ENCODE data around the gene GK. TPM values are rescaled to one million over a fixed set of nuclear protein-coding genes. Genes with fewer than 3 reads are reported as not detected.
"Not testable (repeated sequence)": the region's sequence is repeated elsewhere in the genome, so short reads cannot be mapped to it uniquely, and the experiment has no call there.

The GK gene
- 10 to 100 TPM; 28.7 to 58.9 TPM for total RNA-seq

DNA sequence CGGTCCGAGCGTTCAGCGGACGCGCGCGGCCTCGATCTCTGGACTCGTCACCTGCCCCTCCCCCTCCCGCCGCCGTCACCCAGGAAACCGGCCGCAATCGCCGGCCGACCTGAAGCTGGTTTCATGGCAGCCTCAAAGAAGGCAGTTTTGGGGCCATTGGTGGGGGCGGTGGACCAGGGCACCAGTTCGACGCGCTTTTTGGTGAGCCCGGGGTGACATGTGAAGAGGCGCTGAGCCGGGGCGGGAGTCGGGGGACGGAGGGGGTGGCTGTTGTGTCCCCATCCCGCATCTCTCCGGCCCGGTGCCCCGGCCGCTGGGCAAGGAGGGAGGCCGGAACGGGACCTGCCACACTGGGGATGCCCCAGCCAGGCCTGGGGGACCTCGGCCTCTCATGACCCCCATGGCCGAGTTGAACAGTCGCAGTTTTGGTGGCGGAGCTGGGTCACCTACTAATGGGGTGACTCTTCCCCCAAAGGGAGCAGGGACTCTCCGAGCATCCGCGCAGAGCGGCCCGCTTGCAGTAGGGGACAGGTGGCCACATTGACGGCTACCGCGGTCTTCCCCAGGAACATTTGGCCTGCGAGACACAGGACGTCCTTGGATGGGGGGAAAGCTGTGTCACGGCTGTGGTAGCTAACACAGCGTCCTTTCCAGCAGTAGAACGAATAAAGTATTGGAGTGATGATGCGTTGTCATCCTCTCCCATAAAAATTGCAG, at the start of gene GK:
GK (plus strand) TSS at position 9 of the 717 bp plus-strand sequence; CDS start at position 124, 115 bp downstream.
- H3K36me3 Mint-ChIP-seq, result no peaks in the 10 kb centered on the region
- H3K9me3 Mint-ChIP-seq, result no peaks in the 10 kb centered on the region
- peaks cover 21 to 37% of the 10 kb centered on the region in 2 donors for H3K4me1 Mint-ChIP-seq (ENCODE audit: low read depth in 2 of 2)
- DNase-seq (ENCODE audit: low spot score) (peak; percentile 64), ATAC-seq (peak; percentile 1 to 4)
- peak within 1 kb of the TSS; percentile 92 for H3K4me3 Mint-ChIP-seq
- peak within 1 kb of the TSS; percentile 86 to 92 for H3K27ac Mint-ChIP-seq
- no peaks in the 10 kb centered on the region for H3K27me3 Mint-ChIP-seq

DNA sequence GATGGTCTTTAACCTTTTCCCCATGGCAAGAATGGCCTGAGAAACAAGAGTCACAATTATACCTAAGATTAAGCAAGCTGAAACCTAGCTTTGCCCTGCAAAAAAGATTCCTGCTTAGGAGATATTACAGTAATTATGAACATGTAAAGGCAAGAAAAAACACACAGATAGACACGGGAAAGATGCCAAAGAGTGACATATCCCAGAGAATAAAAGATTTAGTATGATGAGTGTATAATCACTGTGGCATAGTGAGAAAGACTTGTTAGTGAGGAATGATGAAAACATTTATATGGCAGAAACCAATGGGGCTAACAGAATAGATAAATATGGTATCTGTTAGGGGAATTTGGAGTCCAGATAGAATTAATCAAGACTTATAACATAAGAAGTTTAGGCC, 46.1 kb upstream of the GK start:
- Mint-ChIP-seq H3K9me3 (no peaks in the 10 kb centered on the region), H3K27me3 (peaks cover 0 to 3% of the 10 kb centered on the region in 2 donors), H3K4me1 (ENCODE audit: low read depth in 2 of 2) (peaks cover 0 to 4% of the 10 kb centered on the region in 2 donors), H3K36me3 (no peaks in the 10 kb centered on the region), H3K27ac (no peak overlapping the region), H3K4me3 (no peak overlapping the region)
- ATAC-seq (no peak), DNase-seq (ENCODE audit: low spot score) (no peak)

DNA sequence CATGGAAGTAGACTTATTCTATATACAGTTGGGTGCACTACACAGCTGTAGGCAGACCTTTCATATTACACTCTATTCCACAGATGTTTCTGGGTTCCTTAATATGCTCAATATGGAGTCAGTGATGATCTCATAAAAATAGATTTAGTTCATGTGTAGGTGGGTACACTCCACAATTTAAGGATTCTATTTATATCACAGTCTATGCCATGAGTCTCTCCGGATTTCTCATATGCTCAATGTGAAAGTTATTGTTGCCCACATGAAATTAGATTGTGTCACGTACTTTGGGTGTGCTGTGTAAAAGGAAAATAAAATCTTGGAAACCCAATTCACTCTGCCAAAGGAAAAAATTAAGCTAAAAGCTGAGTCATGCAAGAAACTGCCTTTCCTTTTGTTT, 43.2 kb upstream of the GK start:
- Mint-ChIP-seq H3K27ac (no peak overlapping the region), H3K36me3 (no peaks in the 10 kb centered on the region), H3K9me3 (no peaks in the 10 kb centered on the region), H3K27me3 (peaks cover 0 to 3% of the 10 kb centered on the region in 2 donors), H3K4me3 (no peak overlapping the region), H3K4me1 (ENCODE audit: low read depth in 2 of 2) (peaks cover 0 to 8% of the 10 kb centered on the region in 2 donors)
- ATAC-seq (no peak), DNase-seq (ENCODE audit: low spot score) (no peak)

DNA sequence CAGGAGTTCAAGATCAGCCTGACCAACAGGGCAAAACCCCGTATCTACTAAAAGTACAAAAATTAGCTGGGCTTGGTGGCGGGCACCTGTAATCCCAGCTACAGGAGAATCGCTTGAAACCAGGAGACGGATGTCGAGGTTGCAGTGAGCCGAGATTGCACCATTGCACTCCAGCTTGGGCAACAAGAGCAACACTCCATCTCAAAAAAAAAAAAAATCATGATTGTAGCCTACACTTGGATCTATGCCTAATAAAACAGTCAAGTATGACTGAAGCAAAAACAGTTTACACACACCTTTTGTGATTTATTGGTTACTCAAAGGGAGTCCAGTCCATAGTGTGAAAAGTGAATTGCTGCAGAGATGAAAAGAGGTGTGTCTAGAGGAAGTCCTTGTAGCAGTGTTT, 41.0 kb upstream of the GK start:
- Mint-ChIP-seq H3K4me3 (no peak overlapping the region), H3K4me1 (ENCODE audit: low read depth in 2 of 2) (peaks cover 0 to 11% of the 10 kb centered on the region in 2 donors), H3K27me3 (peaks cover 0 to 3% of the 10 kb centered on the region in 2 donors), H3K9me3 (no peaks in the 10 kb centered on the region), H3K27ac (no peak overlapping the region), H3K36me3 (no peaks in the 10 kb centered on the region)
- DNase-seq (ENCODE audit: low spot score) (no peak), ATAC-seq (no peak)

DNA sequence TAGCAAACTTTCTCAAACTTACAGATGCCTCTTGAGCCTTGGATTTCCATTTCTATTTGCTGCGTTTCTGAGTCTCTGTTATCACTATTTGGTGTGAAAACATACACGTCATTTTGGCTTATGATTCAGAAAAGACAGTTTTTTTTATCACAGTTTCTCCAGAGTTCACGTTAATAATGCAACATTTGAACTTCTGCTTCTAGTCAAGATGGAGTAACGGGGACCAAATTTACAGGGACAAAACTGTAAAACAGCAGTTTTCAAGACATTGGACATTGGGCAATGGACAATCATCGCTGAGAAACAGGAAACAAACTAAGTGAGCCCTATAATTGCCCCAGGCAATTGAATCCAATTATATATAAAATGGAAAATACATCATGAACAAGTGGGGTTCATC, 39.5 kb upstream of the GK start:
- H3K9me3 Mint-ChIP-seq, result no peaks in the 10 kb centered on the region
- no peaks in the 10 kb centered on the region for H3K36me3 Mint-ChIP-seq
- DNase-seq (ENCODE audit: low spot score) (no peak), ATAC-seq (no peak)
- peak overlapping the region; percentile 40 for H3K4me3 Mint-ChIP-seq
- H3K4me1 Mint-ChIP-seq (ENCODE audit: low read depth in 2 of 2), result peaks cover 0 to 11% of the 10 kb centered on the region in 2 donors
- peaks cover 0 to 6% of the 10 kb centered on the region in 2 donors for H3K27me3 Mint-ChIP-seq
- peak overlapping the region in 1 of 2 donors; percentile 53 for H3K27ac Mint-ChIP-seq

DNA sequence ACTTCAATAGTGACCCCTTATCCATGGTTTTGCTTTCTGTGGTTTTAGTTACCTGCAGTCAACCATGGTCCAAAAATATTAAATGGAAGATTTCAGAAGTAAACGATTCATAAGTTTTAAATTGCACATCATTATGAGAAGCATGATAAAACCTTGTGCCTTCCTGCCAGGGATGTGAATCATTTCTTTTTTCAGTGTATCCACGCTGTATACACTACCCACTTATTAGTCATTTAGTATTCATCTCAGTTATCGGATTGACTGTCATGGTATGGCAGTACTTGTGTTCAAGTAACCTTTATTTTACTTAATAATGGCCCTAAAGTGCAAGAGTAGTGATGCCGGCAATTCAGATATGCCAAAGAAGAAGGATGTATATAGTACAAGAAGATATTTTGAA, 38.0 kb upstream of the GK start:
- ATAC-seq (peak in 1 of 2 donors; percentile 88), DNase-seq (ENCODE audit: low spot score) (no peak)
- Mint-ChIP-seq H3K27me3 (peaks cover 0 to 6% of the 10 kb centered on the region in 2 donors), H3K36me3 (no peaks in the 10 kb centered on the region), H3K9me3 (no peaks in the 10 kb centered on the region), H3K4me3 (peak overlapping the region; percentile 52), H3K27ac (no peak overlapping the region), H3K4me1 (ENCODE audit: low read depth in 2 of 2) (peaks cover 0 to 7% of the 10 kb centered on the region in 2 donors)

DNA sequence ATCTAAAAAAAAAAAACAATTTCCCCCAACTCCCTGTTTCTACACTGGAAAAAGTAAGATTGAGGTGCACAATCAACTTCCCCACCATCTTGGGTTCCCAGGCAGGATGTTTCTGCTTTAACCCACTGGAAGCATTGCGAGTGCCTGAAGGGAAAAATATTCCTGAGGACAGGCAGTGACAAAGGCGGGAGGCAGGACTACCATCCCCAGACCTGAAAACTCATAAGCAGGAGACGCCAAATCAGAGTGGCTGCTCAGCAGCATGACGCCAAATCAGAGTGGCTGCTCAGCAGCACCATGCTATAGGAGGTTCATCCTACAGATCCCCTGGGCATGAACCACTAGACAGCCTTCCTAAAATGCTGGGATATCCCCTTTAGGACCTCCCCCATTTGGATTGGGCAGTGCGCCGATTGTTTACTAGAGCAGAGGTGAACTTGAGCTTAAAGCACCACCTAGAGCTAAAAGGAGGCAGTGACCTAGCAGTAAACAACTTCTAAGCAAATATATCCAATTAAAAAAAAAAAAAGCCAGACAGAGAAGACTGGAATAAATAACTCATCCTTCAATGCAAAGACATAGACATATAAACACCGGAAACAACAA, 35.0 kb upstream of the GK start:
- peaks cover 6% of the 10 kb centered on the region for H3K36me3 Mint-ChIP-seq

DNA sequence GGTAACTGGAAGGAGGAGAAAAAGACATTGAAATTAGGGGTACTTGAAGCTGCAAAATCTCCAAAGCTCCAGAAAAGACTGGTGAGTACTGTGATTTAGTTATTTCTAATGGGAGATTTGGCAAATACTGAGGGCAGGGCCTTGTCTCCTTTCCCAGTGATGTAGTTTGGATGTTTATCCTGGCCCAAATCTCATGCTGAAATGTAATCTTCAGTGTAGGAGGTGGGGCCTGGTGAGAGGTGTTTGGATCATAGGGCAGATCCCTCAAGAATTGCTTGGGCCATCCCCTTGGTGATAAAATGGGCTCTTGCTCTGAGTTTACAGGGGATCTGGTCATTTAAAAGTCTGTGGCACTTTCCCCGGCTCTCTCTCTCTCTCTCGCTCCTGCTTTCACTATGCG, 33.1 kb upstream of the GK start:
- DNase-seq (ENCODE audit: low spot score), result no peak
- Mint-ChIP-seq H3K27me3 (peaks cover 0 to 13% of the 10 kb centered on the region in 2 donors), H3K4me1 (ENCODE audit: low read depth in 2 of 2) (peaks cover 0 to 8% of the 10 kb centered on the region in 2 donors), H3K9me3 (peaks cover 8% of the 10 kb centered on the region), H3K4me3 (no peak overlapping the region), H3K27ac (no peak overlapping the region), H3K36me3 (peaks cover 8% of the 10 kb centered on the region)
- ATAC-seq, result no peak

More for the DNA sequence above, 35.0 kb upstream of the GK start:
- DNase-seq (ENCODE audit: low spot score) (no peak), ATAC-seq (no peak)
- Mint-ChIP-seq H3K9me3 (peaks cover 8% of the 10 kb centered on the region), H3K4me1 (ENCODE audit: low read depth in 2 of 2) (peaks cover 0 to 13% of the 10 kb centered on the region in 2 donors), H3K27me3 (peaks cover 0 to 13% of the 10 kb centered on the region in 2 donors), H3K27ac (no peak overlapping the region), H3K4me3 (no peak overlapping the region)

DNA sequence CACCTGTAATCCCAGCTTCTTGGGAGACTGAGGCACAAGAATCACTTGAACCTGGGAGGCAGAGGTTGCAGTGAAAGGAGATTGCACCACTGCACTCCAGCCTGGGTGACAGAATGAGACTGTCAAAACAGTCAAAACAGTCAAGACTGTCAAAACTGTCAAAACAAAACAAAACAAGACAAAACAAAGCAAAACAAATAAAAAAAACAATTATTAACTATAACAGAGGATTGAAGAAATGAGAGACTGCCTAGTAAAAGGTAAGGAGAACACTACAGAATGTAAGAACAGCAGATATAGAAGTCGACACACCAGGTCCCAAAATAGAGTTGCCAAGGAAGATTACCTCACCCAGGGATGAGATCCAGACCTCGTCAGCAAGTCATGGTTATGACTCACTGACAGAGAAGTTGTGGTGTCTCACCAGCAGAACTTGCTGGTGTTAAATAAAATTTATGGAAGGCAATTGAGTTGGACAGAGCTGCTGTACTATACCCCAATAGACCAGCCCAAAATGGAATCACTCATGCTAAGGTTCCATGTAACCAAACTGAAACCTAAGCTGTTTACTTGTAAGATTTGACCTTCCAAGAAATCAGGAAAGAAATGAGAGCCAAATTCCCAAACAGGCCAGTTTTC, 32.1 kb upstream of the GK start:
- H3K27me3 Mint-ChIP-seq, result peaks cover 0 to 13% of the 10 kb centered on the region in 2 donors
- peaks cover 8% of the 10 kb centered on the region for H3K36me3 Mint-ChIP-seq
- peaks cover 0 to 6% of the 10 kb centered on the region in 2 donors for H3K4me1 Mint-ChIP-seq (ENCODE audit: low read depth in 2 of 2)
- H3K4me3 Mint-ChIP-seq, result no peak overlapping the region
- DNase-seq (ENCODE audit: low spot score), result no peak
- peak in 1 of 2 donors; percentile 73 for ATAC-seq
- H3K9me3 Mint-ChIP-seq, result peaks cover 8% of the 10 kb centered on the region
- H3K27ac Mint-ChIP-seq, result peak overlapping the region in 1 of 2 donors; percentile 18

DNA sequence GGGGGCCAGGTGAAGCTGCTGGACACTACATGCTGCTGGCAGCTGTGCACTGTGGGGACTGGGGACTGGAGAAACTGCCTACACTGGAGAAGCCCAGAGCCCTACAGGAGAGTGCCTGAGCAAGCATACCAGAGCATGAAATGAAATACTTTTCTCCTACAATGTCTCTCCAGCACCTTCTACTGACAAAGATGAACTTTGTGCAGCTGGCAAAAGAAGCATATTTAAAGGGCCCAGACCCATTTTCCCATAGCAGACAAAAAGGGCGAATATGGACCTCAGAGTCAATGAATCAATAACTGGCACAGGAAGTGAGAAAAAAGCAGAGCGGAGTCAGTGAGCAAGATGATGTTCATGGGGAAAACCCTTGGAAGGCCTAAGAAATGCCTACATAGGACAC, 30.9 kb upstream of the GK start:
- ATAC-seq, result no peak
- DNase-seq (ENCODE audit: low spot score), result no peak
- peaks cover 8% of the 10 kb centered on the region for H3K36me3 Mint-ChIP-seq
- H3K4me3 Mint-ChIP-seq, result no peak overlapping the region
- H3K9me3 Mint-ChIP-seq, result peaks cover 8% of the 10 kb centered on the region
- H3K27ac Mint-ChIP-seq, result no peak overlapping the region
- H3K27me3 Mint-ChIP-seq, result peaks cover 0 to 10% of the 10 kb centered on the region in 2 donors
- peaks cover 0 to 6% of the 10 kb centered on the region in 2 donors for H3K4me1 Mint-ChIP-seq (ENCODE audit: low read depth in 2 of 2)

DNA sequence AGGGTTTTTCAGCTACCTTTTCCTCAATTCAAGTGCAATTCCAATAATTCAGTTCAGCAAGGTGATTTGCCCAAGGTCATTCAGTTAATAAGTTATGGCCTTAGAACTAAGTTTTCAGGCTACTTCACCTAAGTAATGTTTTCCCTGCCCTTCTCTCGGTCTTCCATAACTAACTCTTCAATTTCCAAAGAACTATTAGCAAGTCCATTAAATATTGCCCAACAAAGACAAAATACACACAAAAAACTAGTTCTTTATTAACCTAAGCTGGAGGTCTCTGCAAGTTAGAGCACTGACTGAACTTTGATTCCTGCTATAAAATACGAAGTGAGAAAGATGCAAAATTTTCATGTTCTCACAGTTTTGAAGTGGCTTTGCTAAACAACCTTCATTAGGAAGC, 26.8 kb upstream of the GK start:
- Mint-ChIP-seq H3K27ac (no peak overlapping the region), H3K27me3 (peaks cover 0 to under 1% of the 10 kb centered on the region in 2 donors), H3K36me3 (peaks cover 4% of the 10 kb centered on the region), H3K4me1 (ENCODE audit: low read depth in 2 of 2) (peaks cover 4 to 5% of the 10 kb centered on the region in 2 donors), H3K4me3 (no peak overlapping the region), H3K9me3 (peaks cover 4% of the 10 kb centered on the region)
- DNase-seq (ENCODE audit: low spot score) (no peak), ATAC-seq (no peak)

DNA sequence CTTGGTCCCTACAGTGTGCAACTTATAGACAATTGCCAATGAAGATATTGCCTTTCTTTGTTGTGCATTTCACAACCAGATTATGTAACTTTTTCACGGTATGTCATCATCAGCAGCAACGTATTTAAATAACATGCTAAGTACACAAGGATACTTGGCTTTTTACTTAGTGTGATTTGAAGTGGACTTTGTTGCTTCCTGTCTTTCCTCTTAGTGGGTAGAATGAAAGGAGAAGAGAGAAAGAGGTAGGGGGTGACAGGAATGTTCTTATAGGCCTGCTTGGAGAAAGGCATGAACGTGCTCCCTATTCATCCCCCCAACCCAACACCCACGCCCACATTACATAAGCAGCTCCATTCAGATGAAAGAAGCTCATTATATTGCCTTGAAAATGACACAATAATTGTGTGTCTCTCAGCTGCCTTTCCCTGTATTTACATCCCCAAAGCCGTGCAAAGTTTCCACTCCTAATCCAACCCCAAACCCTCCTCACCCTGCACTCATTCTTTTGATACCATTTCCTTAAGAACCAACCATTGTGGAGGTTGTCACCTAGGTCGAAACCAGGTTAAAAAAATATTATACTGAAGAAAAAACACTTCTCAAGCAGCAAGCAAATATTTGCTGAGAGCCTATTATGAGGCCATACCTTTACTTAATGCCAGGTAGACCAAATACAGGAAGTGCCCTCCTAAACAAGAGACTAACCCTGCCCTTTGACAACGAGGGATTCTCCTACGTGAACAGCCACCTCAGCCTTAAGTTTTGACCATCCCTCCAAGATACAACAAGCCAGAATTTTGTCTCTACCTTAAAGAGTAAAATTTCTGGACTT, 25.2 kb upstream of the GK start:
- Mint-ChIP-seq H3K9me3 (no peaks in the 10 kb centered on the region), H3K27me3 (no peaks in the 10 kb centered on the region), H3K27ac (no peak overlapping the region), H3K4me3 (no peak overlapping the region), H3K36me3 (peaks cover 4% of the 10 kb centered on the region), H3K4me1 (ENCODE audit: low read depth in 2 of 2) (peaks cover 4 to 5% of the 10 kb centered on the region in 2 donors)
- ATAC-seq (no peak), DNase-seq (ENCODE audit: low spot score) (no peak)

DNA sequence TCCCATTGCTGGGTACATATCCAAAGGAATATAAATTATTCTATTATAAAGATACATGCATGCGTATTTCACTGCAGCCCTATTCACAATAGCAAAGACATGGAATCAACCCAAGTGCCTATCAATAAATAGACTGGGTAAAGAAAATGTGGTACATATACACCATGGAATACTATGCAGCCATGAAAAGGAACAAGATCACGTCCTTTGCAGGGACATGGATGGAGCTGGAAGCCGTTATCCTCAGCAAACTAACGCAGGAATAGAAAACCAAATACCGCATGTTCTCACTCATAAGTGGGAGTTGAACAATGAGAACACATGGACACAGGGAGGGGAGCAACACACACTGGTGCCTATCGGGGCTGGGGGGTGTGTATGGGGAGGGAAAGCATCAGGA, 19.2 kb upstream of the GK start:
- DNase-seq (ENCODE audit: low spot score); H3K27me3 Mint-ChIP-seq; H3K36me3 Mint-ChIP-seq; H3K4me1 Mint-ChIP-seq (ENCODE audit: low read depth in 2 of 2); H3K27ac Mint-ChIP-seq; H3K4me3 Mint-ChIP-seq; H3K9me3 Mint-ChIP-seq; ATAC-seq: not testable (repeated sequence)

Measured in natural killer cell treated with Interleukin-12 subunit alpha and Interleukin-12 subunit beta and Interleukin-15 and Interleukin-18, amount 100 ng/mL, for 72 hours (primary cell).